ACC112 (cell line): ENCODE data around the gene KIF26B.

Experiments used
- H2AFZ ChIP-seq: fragments of 200-600 bp; sonication (generic); one replicate; pipeline ENCODE4 v1.6.0; 2017; ENCODE audit warnings: antibody characterized with exemption, low read length; ENCODE audit not compliant: unreplicated experiment
- H3K27ac ChIP-seq: fragments of 200-600 bp; sonication (generic); 2 replicates; pipeline ENCODE4 v1.5.1; 2014; ENCODE audit warnings: low read depth, mild to moderate bottlenecking, antibody characterized with exemption, low read length, moderate library complexity
- H3K27me3 ChIP-seq: fragments of 200-600 bp; sonication (generic); 2 replicates; pipeline ENCODE4 v1.6.1; 2014; ENCODE audit warnings: mild to moderate bottlenecking, antibody characterized with exemption, low read length, moderate library complexity, mixed read lengths; ENCODE audit not compliant: insufficient read depth
- H3K36me3 ChIP-seq: fragments of 200-600 bp; sonication (generic); 2 replicates; pipeline ENCODE4 v1.6.1; 2016; ENCODE audit warnings: mild to moderate bottlenecking, antibody characterized with exemption, low read length, moderate library complexity, mixed read lengths; ENCODE audit not compliant: insufficient read depth
- H3K4me1 ChIP-seq: fragments of 200-600 bp; sonication (generic); one replicate; pipeline ENCODE4 v1.6.1; 2016; ENCODE audit warnings: low read length, mixed read lengths; ENCODE audit not compliant: insufficient read depth, unreplicated experiment, control insufficient read depth
- H3K4me3 ChIP-seq: fragments of 200-600 bp; sonication (generic); 2 replicates; pipeline ENCODE4 v1.5.1; 2014; ENCODE audit warnings: mild to moderate bottlenecking, low read depth, low read length
- H3K79me2 ChIP-seq: fragments of 200-600 bp; sonication (generic); one replicate; pipeline ENCODE4 v1.6.0; 2016; ENCODE audit warnings: low read length; ENCODE audit not compliant: control insufficient read depth, unreplicated experiment, insufficient read depth

KIF26B gene

GRCh38 chr1:245278846-245279245 lies 124.1 kb downstream of the KIF26B start:
- Histone ChIP-seq H2AFZ (no peak overlapping the region), H3K79me2 (no peaks in the 10 kb centered on the region), H3K36me3 (no peaks in the 10 kb centered on the region), H3K4me3 (no peak overlapping the region), H3K27me3 (no peaks in the 10 kb centered on the region), H3K27ac (no peak overlapping the region), H3K4me1 (no peaks in the 10 kb centered on the region)

GRCh38 chr1:245279346-245279745 lies 124.6 kb downstream of the KIF26B start:
- Histone ChIP-seq H3K27ac (no peak overlapping the region), H3K79me2 (no peaks in the 10 kb centered on the region), H2AFZ (no peak overlapping the region), H3K4me3 (no peak overlapping the region), H3K27me3 (no peaks in the 10 kb centered on the region), H3K4me1 (no peaks in the 10 kb centered on the region), H3K36me3 (no peaks in the 10 kb centered on the region)

GRCh38 chr1:245283001-245283400 lies 128.2 kb downstream of the KIF26B start:
- Histone ChIP-seq H3K36me3 (no peaks in the 10 kb centered on the region), H3K79me2 (no peaks in the 10 kb centered on the region), H3K4me3 (no peak overlapping the region), H3K27ac (no peak overlapping the region), H2AFZ (no peak overlapping the region), H3K27me3 (no peaks in the 10 kb centered on the region), H3K4me1 (no peaks in the 10 kb centered on the region)

GRCh38 chr1:245285168-245285567 lies 130.4 kb downstream of the KIF26B start:
- Histone ChIP-seq H3K36me3 (no peaks in the 10 kb centered on the region), H2AFZ (no peak overlapping the region), H3K4me3 (no peak overlapping the region), H3K27ac (no peak overlapping the region), H3K79me2 (no peaks in the 10 kb centered on the region), H3K27me3 (no peaks in the 10 kb centered on the region), H3K4me1 (no peaks in the 10 kb centered on the region)

- H2AFZ ChIP-seq = no peak overlapping the region
- H3K4me1 ChIP-seq = no peaks in the 10 kb centered on the region
- H3K4me3 ChIP-seq = no peak overlapping the region
- H3K79me2 ChIP-seq = no peaks in the 10 kb centered on the region
- H3K36me3 ChIP-seq = no peaks in the 10 kb centered on the region
- no peaks in the 10 kb centered on the region for H3K27me3 ChIP-seq
- H3K27ac ChIP-seq = no peak overlapping the region
These were observed 134.0 kb downstream of the KIF26B start for GRCh38 chr1:245288796-245289195.

GRCh38 chr1:245290836-245291235 lies 136.1 kb downstream of the KIF26B start:
- no peaks in the 10 kb centered on the region for H3K79me2 ChIP-seq
- H3K4me3 ChIP-seq = no peak overlapping the region
- no peaks in the 10 kb centered on the region for H3K4me1 ChIP-seq
- H3K27ac ChIP-seq = no peak overlapping the region
- H2AFZ ChIP-seq = no peak overlapping the region
- no peaks in the 10 kb centered on the region for H3K36me3 ChIP-seq
- H3K27me3 ChIP-seq = no peaks in the 10 kb centered on the region

- Histone ChIP-seq H3K79me2 (no peaks in the 10 kb centered on the region), H3K36me3 (no peaks in the 10 kb centered on the region), H3K4me1 (no peaks in the 10 kb centered on the region), H3K4me3 (no peak overlapping the region), H3K27me3 (no peaks in the 10 kb centered on the region), H2AFZ (no peak overlapping the region), H3K27ac (no peak overlapping the region)
These were observed 136.6 kb downstream of the KIF26B start for GRCh38 chr1:245291351-245291750.

- no peak overlapping the region for H3K4me3 ChIP-seq
- H3K36me3 ChIP-seq = no peaks in the 10 kb centered on the region
- no peak overlapping the region for H2AFZ ChIP-seq
- H3K79me2 ChIP-seq = no peaks in the 10 kb centered on the region
- H3K4me1 ChIP-seq = no peaks in the 10 kb centered on the region
- no peak overlapping the region for H3K27ac ChIP-seq
- H3K27me3 ChIP-seq = no peaks in the 10 kb centered on the region
These were observed 137.4 kb downstream of the KIF26B start for GRCh38 chr1:245292141-245292540.

GRCh38 chr1:245292553-245292952 lies 137.8 kb downstream of the KIF26B start:
- Histone ChIP-seq H3K79me2 (no peaks in the 10 kb centered on the region), H3K27me3 (no peaks in the 10 kb centered on the region), H3K27ac (no peak overlapping the region), H3K4me1 (no peaks in the 10 kb centered on the region), H3K36me3 (no peaks in the 10 kb centered on the region), H2AFZ (no peak overlapping the region), H3K4me3 (no peak overlapping the region)

GRCh38 chr1:245294020-245294419 lies 139.2 kb downstream of the KIF26B start:
- H3K27ac ChIP-seq = no peak overlapping the region
- H3K27me3 ChIP-seq = no peaks in the 10 kb centered on the region
- no peak overlapping the region for H2AFZ ChIP-seq
- no peak overlapping the region for H3K4me3 ChIP-seq
- no peaks in the 10 kb centered on the region for H3K36me3 ChIP-seq
- H3K79me2 ChIP-seq = no peaks in the 10 kb centered on the region
- no peaks in the 10 kb centered on the region for H3K4me1 ChIP-seq

- H3K4me1 ChIP-seq = no peaks in the 10 kb centered on the region
- no peaks in the 10 kb centered on the region for H3K36me3 ChIP-seq
- H3K27ac ChIP-seq = no peak overlapping the region
- H3K79me2 ChIP-seq = no peaks in the 10 kb centered on the region
- no peak overlapping the region for H2AFZ ChIP-seq
- H3K4me3 ChIP-seq = no peak overlapping the region
- H3K27me3 ChIP-seq = no peaks in the 10 kb centered on the region
These were observed 144.0 kb downstream of the KIF26B start for GRCh38 chr1:245298781-245299180.
